Testis (tissue), 3 donors: ENCODE measurements around the gene SAP130. TPM values are rescaled to one million over a fixed set of nuclear protein-coding genes. Genes with fewer than 3 reads are reported as not detected.
A peak's percentile ranks its signal among the peaks of the same experiment; 100 is the strongest.

Source experiments
- DNase-seq: peaks from one replicate; pipeline ENCODE4 v3.0.0-alpha.2; 2019
- H3K27ac ChIP-seq, 2 donors: fragments of 200-600 bp; sonication (generic); one replicate each; pipeline ENCODE4 v1.5.1; 2019
- H3K27me3 ChIP-seq: fragments of 200-600 bp; sonication (generic); one replicate; pipeline ENCODE4 v1.5.1; 2019
- H3K36me3 ChIP-seq: fragments of 200-600 bp; sonication (generic); one replicate; pipeline ENCODE4 v1.5.1; 2017; ENCODE audit warnings: low read depth; ENCODE audit errors: missing control alignments
- H3K4me1 ChIP-seq: fragments of 200-600 bp; sonication (generic); one replicate; pipeline ENCODE4 v1.5.1; 2019
- H3K4me3 ChIP-seq, 2 donors: fragments of 200-600 bp; sonication (generic); one replicate each; pipeline ENCODE4 v1.5.1; 2017 to 2019
- H3K9me3 ChIP-seq: fragments of 200-600 bp; sonication (generic); one replicate; pipeline ENCODE4 v1.5.1; 2017
- POLR2A ChIP-seq: fragments of 450-650 bp; IDR thresholded peaks from one replicate; pipeline ENCODE4 v1.6.1; 2017; ENCODE audit warnings: antibody characterized with exemption, mild to moderate bottlenecking, moderate library complexity
- WGBS, 2 donors: methylation state at CpG; one replicate each; pipeline ENCODE4 v1.1.5; 2018; 5-methylcytosine and 5-hydroxymethylcytosine counted together
- intact Hi-C: fragments of 100-400 bp; cut with DNase I; formaldehyde crosslinking; loops from one replicate; pipeline ENCODE4 v1.15.1; 2023; ENCODE audit warnings: low total_unique reads
- polyA plus RNA-seq: library from polyadenylated mRNA; stranded (reverse); fragments of 350-450 nt; fragmentation: Illumina TruSeq; extraction: RNeasy Lipid Tissue Mini Kit (QIAGEN cat#74804); gene quantifications from one replicate; pipeline ENCODE4 v1.2.3, GENCODE V29; 2014; ENCODE audit warnings: low read depth, low replicate concordance; ENCODE audit not compliant: insufficient read depth
- total RNA-seq, 2 donors: library from RNA; depleted of rRNA; stranded (reverse); fragments of >200 nt; gene quantifications; one replicate each; pipeline ENCODE4 v1.2.3, GENCODE V29; 2016
- TF ChIP-seq, protein P1 (sequence below), 3 experiments: fragments of 450-650 bp in 2 of 3; fragments of 200-600 bp in 1 of 3; sonication (generic) in 1 of 3; IDR thresholded peaks; one replicate each; pipeline ENCODE4 v1.5.1; 2016 to 2019; ENCODE audit warnings: antibody characterized with exemption in 3 of 3, mild to moderate bottlenecking in 2 of 3, moderate library complexity in 1 of 3

Gene SAP130
- total and polyA plus RNA-seq, 3 donors from 2014 or later = 82.4 to 129 (median 85.7) TPM

DNA sequence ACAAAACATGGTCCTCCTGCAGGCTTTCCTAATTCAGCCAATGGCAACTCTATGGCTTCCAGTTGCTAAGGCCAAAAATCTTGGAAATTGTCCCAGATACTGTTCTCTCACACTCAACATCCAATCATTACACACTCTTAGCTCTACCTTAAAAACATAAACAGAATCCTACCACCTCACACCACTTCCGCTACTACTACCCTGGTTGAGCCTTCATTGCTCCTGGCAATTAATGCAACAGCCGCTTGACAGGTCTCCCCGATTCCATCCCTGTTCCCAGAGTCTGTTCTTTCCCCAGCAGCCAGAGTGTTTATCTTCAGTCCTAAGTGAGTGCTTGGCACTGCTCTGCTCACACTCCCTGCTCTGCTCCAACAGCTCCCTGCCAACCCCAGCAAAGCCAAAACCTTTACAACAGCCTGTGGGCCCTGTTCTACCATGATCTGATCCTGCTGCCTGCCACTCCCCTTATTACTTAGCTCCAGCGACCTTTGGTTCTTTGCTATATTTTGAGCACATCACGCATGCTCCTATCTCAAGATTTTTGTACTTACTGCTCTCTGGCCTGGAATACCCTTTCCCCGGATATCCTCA, 74.6 kb downstream of the SAP130 start:
- intact Hi-C loops = no loop called here
- Histone ChIP-seq H3K4me3 (no peak overlapping the region), H3K27me3 (no peaks in the 10 kb centered on the region), H3K4me1 (peaks cover 6% of the 10 kb centered on the region), H3K36me3 (no peaks in the 10 kb centered on the region), H3K9me3 (no peaks in the 10 kb centered on the region), H3K27ac (no peak overlapping the region)
- WGBS, 2 donors = 51 to 55% methylated on average over 6 of the region's 6 CpGs
- no peak for TF ChIP-seq POLR2A
- TF ChIP-seq, protein P1, sequence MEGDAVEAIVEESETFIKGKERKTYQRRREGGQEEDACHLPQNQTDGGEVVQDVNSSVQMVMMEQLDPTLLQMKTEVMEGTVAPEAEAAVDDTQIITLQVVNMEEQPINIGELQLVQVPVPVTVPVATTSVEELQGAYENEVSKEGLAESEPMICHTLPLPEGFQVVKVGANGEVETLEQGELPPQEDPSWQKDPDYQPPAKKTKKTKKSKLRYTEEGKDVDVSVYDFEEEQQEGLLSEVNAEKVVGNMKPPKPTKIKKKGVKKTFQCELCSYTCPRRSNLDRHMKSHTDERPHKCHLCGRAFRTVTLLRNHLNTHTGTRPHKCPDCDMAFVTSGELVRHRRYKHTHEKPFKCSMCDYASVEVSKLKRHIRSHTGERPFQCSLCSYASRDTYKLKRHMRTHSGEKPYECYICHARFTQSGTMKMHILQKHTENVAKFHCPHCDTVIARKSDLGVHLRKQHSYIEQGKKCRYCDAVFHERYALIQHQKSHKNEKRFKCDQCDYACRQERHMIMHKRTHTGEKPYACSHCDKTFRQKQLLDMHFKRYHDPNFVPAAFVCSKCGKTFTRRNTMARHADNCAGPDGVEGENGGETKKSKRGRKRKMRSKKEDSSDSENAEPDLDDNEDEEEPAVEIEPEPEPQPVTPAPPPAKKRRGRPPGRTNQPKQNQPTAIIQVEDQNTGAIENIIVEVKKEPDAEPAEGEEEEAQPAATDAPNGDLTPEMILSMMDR (IDR thresholded peaks at IDR 0.05) = no peak
- DNase-seq = peak; percentile 52

DNA sequence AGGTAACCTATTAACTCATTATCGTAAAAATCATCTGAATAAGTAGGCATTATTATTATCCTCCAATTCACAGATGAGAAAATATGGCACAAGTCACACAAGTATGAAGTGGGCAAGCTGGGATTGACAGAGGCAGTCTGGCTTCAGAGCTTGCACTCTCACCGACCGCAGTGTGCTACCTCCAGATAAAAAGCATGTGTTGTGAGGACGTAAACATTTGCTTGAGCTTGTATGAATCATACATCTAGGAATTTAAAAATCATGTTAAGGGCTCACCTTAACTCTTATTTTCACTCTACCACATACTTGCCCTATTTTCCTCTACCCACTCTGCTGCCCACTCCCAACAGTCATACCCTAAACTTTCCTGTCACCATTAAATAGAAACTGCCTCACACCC, 76.8 kb downstream of the SAP130 start:
- Histone ChIP-seq H3K27me3 (no peaks in the 10 kb centered on the region), H3K9me3 (no peaks in the 10 kb centered on the region), H3K4me3 (no peak overlapping the region), H3K27ac (no peak overlapping the region), H3K4me1 (peaks cover 6% of the 10 kb centered on the region), H3K36me3 (no peaks in the 10 kb centered on the region)
- intact Hi-C loops = no loop called here
- DNase-seq = no peak
- WGBS, 2 donors = 96 to 99% methylated on average over 4 of the region's 4 CpGs
- no peak for TF ChIP-seq POLR2A
- TF ChIP-seq, protein P1 (IDR thresholded peaks at IDR 0.05) = no peak

DNA sequence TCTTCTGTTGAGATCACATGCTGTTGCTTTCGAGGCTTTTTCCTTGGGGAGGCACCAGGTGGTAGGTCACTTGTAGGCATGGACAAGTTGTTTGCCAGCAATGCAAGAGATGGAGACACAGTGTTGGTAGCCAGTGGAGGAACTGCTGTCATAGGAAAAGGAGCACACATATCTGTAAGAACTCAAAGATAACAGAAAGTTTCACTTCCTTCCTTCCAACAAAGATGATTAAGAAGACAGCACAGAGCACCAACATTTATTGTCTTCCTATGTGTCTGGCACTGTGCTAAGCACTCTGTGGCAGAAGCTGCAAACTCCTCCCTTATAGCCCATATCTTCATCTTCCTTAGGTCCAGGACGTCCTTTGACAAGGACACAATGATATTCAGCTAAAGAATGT, 77.6 kb downstream of the SAP130 start:
- WGBS, 2 donors = 81% methylated on average over 2 of the region's 2 CpGs
- Histone ChIP-seq H3K27ac (no peak overlapping the region), H3K36me3 (no peaks in the 10 kb centered on the region), H3K4me1 (peaks cover 6% of the 10 kb centered on the region), H3K9me3 (no peaks in the 10 kb centered on the region), H3K4me3 (no peak overlapping the region), H3K27me3 (no peaks in the 10 kb centered on the region)
- TF ChIP-seq, protein P1 (IDR thresholded peaks at IDR 0.05) = no peak
- no peak for TF ChIP-seq POLR2A
- intact Hi-C loops = no loop called here
- no peak for DNase-seq

- intact Hi-C loops = no loop called here
- DNase-seq = no peak
- Histone ChIP-seq H3K27ac (no peak overlapping the region), H3K4me3 (no peak overlapping the region), H3K27me3 (no peaks in the 10 kb centered on the region), H3K36me3 (no peaks in the 10 kb centered on the region), H3K9me3 (no peaks in the 10 kb centered on the region), H3K4me1 (no peaks in the 10 kb centered on the region)
- TF ChIP-seq POLR2A = no peak
- 80 to 93% methylated on average over 2 of the region's 2 CpGs for WGBS, 2 donors
These were observed 82.6 kb downstream of the SAP130 start for GRCh38 chr2:127945281-127945680.

DNA sequence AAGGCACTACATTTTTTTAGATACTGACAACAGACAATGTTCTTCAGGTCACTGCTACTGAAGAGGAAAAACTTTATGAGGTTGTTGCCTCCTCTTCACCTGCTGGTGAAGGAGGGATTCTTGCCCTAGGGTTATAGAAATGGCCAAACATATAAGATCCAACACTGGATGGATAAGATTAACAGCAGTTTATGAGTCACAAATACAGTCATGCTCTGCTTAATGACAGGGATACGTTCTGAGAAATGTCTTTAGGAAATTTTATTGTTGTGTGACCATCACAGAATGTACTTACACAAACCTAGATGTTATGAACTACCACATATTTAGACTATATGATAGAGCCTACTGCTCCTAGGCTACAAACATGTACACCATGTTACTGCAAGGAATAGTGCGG, 84.7 kb downstream of the SAP130 start:
- Histone ChIP-seq H3K36me3 (no peaks in the 10 kb centered on the region), H3K27me3 (no peaks in the 10 kb centered on the region), H3K4me1 (no peaks in the 10 kb centered on the region), H3K9me3 (no peaks in the 10 kb centered on the region), H3K4me3 (no peak overlapping the region), H3K27ac (no peak overlapping the region)
- no peak for TF ChIP-seq POLR2A
- TF ChIP-seq, protein P1 (IDR thresholded peaks at IDR 0.05) = no peak
- WGBS, 2 donors = 90 to 96% methylated on average over 2 of the region's 2 CpGs
- intact Hi-C loops = no loop called here
- DNase-seq = no peak
